Psoas muscle (tissue), 8 donors: ENCODE measurements around the gene RET. TPM values are rescaled to one million over a fixed set of nuclear protein-coding genes. Genes with fewer than 3 reads are reported as not detected.

Experiments used
- ATAC-seq, 4 donors: fragments of 200-7000 bp; cut with Tn5 transposase; one replicate each; pipeline ENCODE4 v1.9.1; 2020; ENCODE audit warnings: moderate library complexity in 3 of 4, mild to moderate bottlenecking in 2 of 4
- DNase-seq, 2 donors: peaks; one replicate each; pipeline ENCODE4 v3.0.0-alpha.2; 2020
- H3K27ac ChIP-seq: fragments of 200-600 bp; one replicate; pipeline ENCODE4 v1.8.0; 2022
- H3K27me3 ChIP-seq, 3 donors: fragments of 200-600 bp in 1 of 3; one replicate each; pipeline versions ENCODE4 v1.6.1 to v1.8.0; 2013 to 2022; ENCODE audit warnings: low read length in 2 of 3, mild to moderate bottlenecking in 2 of 3, moderate library complexity in 1 of 3; ENCODE audit not compliant: insufficient read depth in 3 of 3
- H3K36me3 ChIP-seq, 2 donors: fragments of 200-600 bp in 1 of 2; one replicate each; pipeline versions ENCODE4 v1.6.1 to v1.8.0; 2013 to 2022; ENCODE audit warnings: low read depth in 1 of 2, mild to moderate bottlenecking in 1 of 2, moderate library complexity in 1 of 2; ENCODE audit not compliant: insufficient read depth in 1 of 2
- H3K4me1 ChIP-seq: fragments of 200-600 bp; one replicate; pipeline ENCODE4 v1.8.0; 2022
- H3K4me3 ChIP-seq: fragments of 200-600 bp; one replicate; pipeline ENCODE4 v1.8.0; 2022; ENCODE audit warnings: mild to moderate bottlenecking
- H3K9me3 ChIP-seq: fragments of 200-600 bp; one replicate; pipeline ENCODE4 v1.8.0; 2022
- CTCF ChIP-seq: fragments of 200-600 bp; IDR thresholded peaks from one replicate; pipeline ENCODE4 v1.8.0; 2022; ENCODE audit warnings: antibody characterized with exemption
- WGBS, 3 donors: extraction: QIAGEN DNeasy Blood & Tissue Kit; methylation state at CpG; one replicate each; pipeline versions ENCODE4 v1.1.6 to v1.1.7; 2013; 5-methylcytosine and 5-hydroxymethylcytosine counted together
- intact Hi-C, 2 donors: fragments of 100-400 bp; cut with DNase I; formaldehyde crosslinking; loops; one replicate each; pipeline versions ENCODE4 v1.11.0 to v1.14.2; 2022
- polyA plus RNA-seq, 3 donors: library from polyadenylated mRNA; stranded (reverse); fragments of 200-250 nt; gene quantifications; one replicate each; pipeline ENCODE4 v1.2.3, GENCODE V29; 2013
- total RNA-seq, 4 donors: library from RNA; stranded (reverse); fragmentation: NEBNext Ultra II Directional in 2 of 4; extraction: Animal tissue kit (Norgen Biotek cat#: 25700) in 2 of 4; gene quantifications; one replicate each; pipeline versions ENCODE4 v1.2.1 to v1.2.4, GENCODE V29; 2021 to 2023
- donor health status: healthy with polysubstance abuse.
- donor health status: DM: no; HTN: no; CAD: no; lungs with moderate emphysema.
- donor health status: Bipolar disorder and iron deficiency.
- donor health status: healthy.
- donor health status: DM: yes; HTN: yes; CAD: no.
- donor health status: DM: no; HTN: no; CAD: no.
- donor health status: DM: no; HTN: no; CAD: no.
- donor health status: DM: yes; HTN: yes; CAD: no.

Gene RET
- total and polyA plus RNA-seq, 7 donors, result 0.35 to 2.6 (median 0.60) TPM

GRCh38 chr10:43032613-43033012, 44.3 kb upstream of the RET start:
- H3K27me3 ChIP-seq, result no peaks in the 10 kb centered on the region
- intact Hi-C loops, result no loop called here
- no peak overlapping the region for H3K27ac ChIP-seq
- H3K9me3 ChIP-seq, result peaks cover 13% of the 10 kb centered on the region
- no peak for ATAC-seq
- WGBS, 3 donors, result 72 to 75% (median 74%) methylated on average over 1 of the region's 1 CpG
- DNase-seq, result no peak
- no peak overlapping the region for H3K4me3 ChIP-seq
- H3K36me3 ChIP-seq, result no peaks in the 10 kb centered on the region
- H3K4me1 ChIP-seq, result no peaks in the 10 kb centered on the region
- TF ChIP-seq CTCF, result no peak

GRCh38 chr10:43035800-43036199, 41.1 kb upstream of the RET start:
- Histone ChIP-seq H3K4me1 (no peaks in the 10 kb centered on the region), H3K4me3 (no peak overlapping the region), H3K36me3 (no peaks in the 10 kb centered on the region), H3K27me3 (no peaks in the 10 kb centered on the region), H3K9me3 (peaks cover 13% of the 10 kb centered on the region), H3K27ac (no peak overlapping the region)
- 59 to 66% (median 61%) methylated on average over 4 of the region's 4 CpGs for WGBS, 3 donors
- DNase-seq, result no peak
- intact Hi-C loops, result no loop called here
- TF ChIP-seq CTCF, result no peak
- no peak for ATAC-seq

GRCh38 chr10:43036481-43037428, 40.1 kb upstream of the RET start:
- Histone ChIP-seq H3K4me3 (no peak overlapping the region), H3K9me3 (peaks cover 12% of the 10 kb centered on the region), H3K27me3 (no peaks in the 10 kb centered on the region), H3K27ac (no peak overlapping the region), H3K36me3 (no peaks in the 10 kb centered on the region), H3K4me1 (no peaks in the 10 kb centered on the region)
- intact Hi-C loops, result no loop called here
- 86 to 90% (median 88%) methylated on average over 16 of the region's 16 CpGs for WGBS, 3 donors
- DNase-seq, result no peak
- no peak for TF ChIP-seq CTCF
- no peak for ATAC-seq

GRCh38 chr10:43037440-43037839, 39.4 kb upstream of the RET start:
- Histone ChIP-seq H3K4me3 (no peak overlapping the region), H3K4me1 (no peaks in the 10 kb centered on the region), H3K27me3 (no peaks in the 10 kb centered on the region), H3K36me3 (no peaks in the 10 kb centered on the region), H3K9me3 (peaks cover 6% of the 10 kb centered on the region), H3K27ac (no peak overlapping the region)
- DNase-seq, result no peak
- no peak for ATAC-seq
- intact Hi-C loops, result no loop called here
- no peak for TF ChIP-seq CTCF
- 89 to 93% (median 90%) methylated on average over 6 of the region's 6 CpGs for WGBS, 3 donors
